HL-60 (cell line): ENCODE data around the gene NKIRAS2.

Experiments
- DNase-seq, 2 experiments: peaks; one replicate each; pipeline ENCODE4 v3.0.0-alpha.2; 2010 to 2020; ENCODE audit warnings: low read depth in 1 of 2, low spot score in 1 of 2
- H3K27ac ChIP-seq: fragments of 250-450 bp; sonication (Bioruptor Pico); replicated peaks from 2 replicates; pipeline ENCODE4 v1.5.1; 2020; ENCODE audit warnings: mild to moderate bottlenecking, moderate library complexity
- H3K27me3 ChIP-seq: fragments of 250-450 bp; sonication (Bioruptor Pico); 2 replicates; pipeline ENCODE4 v1.5.1; 2021; ENCODE audit warnings: mild to moderate bottlenecking, moderate library complexity; ENCODE audit not compliant: insufficient read depth, poor library complexity, severe bottlenecking
- H3K4me3 ChIP-seq: replicated peaks from 2 replicates; pipeline ENCODE4 v1.5.1; 2011; ENCODE audit warnings: mild to moderate bottlenecking, control low read depth, low read length; ENCODE audit not compliant: insufficient read depth
- CTCF ChIP-seq: IDR thresholded peaks from one replicate; pipeline ENCODE4 v1.5.1; 2011; ENCODE audit warnings: low read length, control low read depth, inconsistent platforms; ENCODE audit not compliant: insufficient read depth
- GABPA ChIP-seq: IDR thresholded peaks from 2 replicates; pipeline ENCODE4 v1.6.1; 2012; ENCODE audit warnings: low read depth
- POLR2AphosphoS5 ChIP-seq: IDR thresholded peaks from 2 replicates; pipeline ENCODE4 v1.6.1; 2012; ENCODE audit warnings: low read depth
- REST ChIP-seq: IDR thresholded peaks from 2 replicates; pipeline ENCODE4 v1.6.1; 2012; ENCODE audit warnings: low read depth; ENCODE audit not compliant: insufficient replicate concordance
- SPI1 ChIP-seq: IDR thresholded peaks from 2 replicates; pipeline ENCODE4 v1.6.1; 2012; ENCODE audit warnings: low read depth, mild to moderate bottlenecking, borderline replicate concordance

The NKIRAS2 gene

GRCh38 chr17:42055496-42055895 is 35.6 kb downstream of the NKIRAS2 start:
- H3K4me3 ChIP-seq = no peak overlapping the region
- H3K27me3 ChIP-seq = peaks cover 12% of the 10 kb centered on the region
- TF ChIP-seq CTCF (no peak), SPI1 (no peak), POLR2AphosphoS5 (no peak), GABPA (no peak), REST (no peak)

GRCh38 chr17:42056635-42057034 is 36.7 kb downstream of the NKIRAS2 start:
- TF ChIP-seq CTCF = no peak
- no peak for TF ChIP-seq SPI1
- TF ChIP-seq POLR2AphosphoS5 = no peak
- no peak for TF ChIP-seq GABPA
- no peak for TF ChIP-seq REST

More at GRCh38 chr17:42055496-42055895, 35.6 kb downstream of the NKIRAS2 start:
- H3K27ac ChIP-seq = no peak overlapping the region
- DNase-seq = no peak

GRCh38 chr17:42058063-42058462 is 38.2 kb downstream of the NKIRAS2 start:
- no peak for DNase-seq
- TF ChIP-seq REST (no peak), CTCF (no peak), POLR2AphosphoS5 (no peak), GABPA (no peak), SPI1 (no peak)
- no peak overlapping the region for H3K27ac ChIP-seq
- H3K27me3 ChIP-seq = peaks cover 8% of the 10 kb centered on the region
- H3K4me3 ChIP-seq = no peak overlapping the region

More at GRCh38 chr17:42056635-42057034, 36.7 kb downstream of the NKIRAS2 start:
- no peak for DNase-seq
- H3K27ac ChIP-seq = no peak overlapping the region
- H3K4me3 ChIP-seq = no peak overlapping the region
- peaks cover 8% of the 10 kb centered on the region for H3K27me3 ChIP-seq
